GM12878 (cell line): ENCODE data around the gene IFI44L.

Source experiments
- CTCF ChIP-seq, 3 experiments: IDR thresholded peaks in 2 of 3; conservative IDR thresholded peaks in 1 of 3; 2 replicates each; pipeline ENCODE4 v1.5.1; 2011; ENCODE audit warnings: low read depth in 3 of 3, low read length in 3 of 3, mild to moderate bottlenecking in 3 of 3, control low read depth in 2 of 3, moderate library complexity in 2 of 3, inconsistent platforms in 1 of 3, mixed read lengths in 1 of 3; ENCODE audit not compliant: control insufficient read depth in 2 of 3, insufficient read depth in 1 of 3; ENCODE audit errors: extremely low read depth in 1 of 3
- EZH2 ChIP-seq: IDR thresholded peaks from 2 replicates; pipeline ENCODE4 v1.6.1; 2012; ENCODE audit warnings: low read depth, mild to moderate bottlenecking, control low read depth, inconsistent platforms, low read length, borderline replicate concordance; ENCODE audit not compliant: control insufficient read depth
- FOXM1 ChIP-seq: IDR thresholded peaks from 2 replicates; pipeline ENCODE4 v1.6.1; 2012; ENCODE audit warnings: low read depth, mild to moderate bottlenecking, inconsistent platforms, low read length, moderate library complexity
- HCFC1 ChIP-seq: fragments of 150-350 bp; IDR thresholded peaks from 2 replicates; pipeline ENCODE4 v1.6.1; 2014; ENCODE audit warnings: low read length

- TF ChIP-seq HCFC1 (no peak), FOXM1 (no peak), EZH2 (no peak), CTCF (IDR thresholded peaks at IDR 0.05 in 2 of 3, conservative IDR thresholded peaks at IDR 0.05 in 1 of 3; ENCODE audit: control insufficient read depth in 2 of 3, extremely low read depth in 1 of 3, insufficient read depth in 1 of 3, low read depth in 3 of 3, low read length in 3 of 3) (no peak)
Observed at GRCh38 chr1:78627321-78627720, 7.1 kb downstream of the IFI44L start.
